Uterus (tissue), 2 donors: ENCODE data around the gene KRT38.

Source experiments
- POLR2A ChIP-seq, 2 donors: fragments of 450-650 bp; IDR thresholded peaks; one replicate each; pipeline ENCODE4 v1.6.1; 2016; ENCODE audit warnings: antibody characterized with exemption in 2 of 2, mild to moderate bottlenecking in 1 of 2, moderate library complexity in 1 of 2
- TF ChIP-seq, protein P1 (sequence below), 4 experiments: fragments of 200-600 bp in 2 of 4; fragments of 450-650 bp in 2 of 4; sonication (generic) in 2 of 4; IDR thresholded peaks; one replicate each; pipeline ENCODE4 v1.5.1; 2016 to 2019; ENCODE audit warnings: antibody characterized with exemption in 4 of 4, mild to moderate bottlenecking in 2 of 4, moderate library complexity in 1 of 4

DNA sequence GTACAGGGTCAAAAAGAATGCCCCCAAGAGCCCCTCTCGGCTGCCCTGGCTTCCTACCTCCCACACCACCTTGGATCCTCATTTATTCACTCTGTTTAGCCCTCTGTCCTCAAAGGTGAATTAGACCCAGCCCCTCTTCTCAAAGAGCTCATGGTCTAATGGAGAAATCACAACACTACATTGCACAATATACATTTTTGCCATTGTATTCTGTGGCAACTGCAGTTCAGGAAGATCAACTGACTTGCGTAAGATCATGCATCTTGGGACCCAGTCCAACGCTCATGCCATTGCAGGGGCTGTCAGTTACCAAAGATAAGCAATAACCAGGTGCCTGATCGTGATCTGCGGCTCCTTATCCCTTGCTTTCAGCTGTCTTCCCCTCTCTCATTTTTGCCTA is 1.4 kb downstream of the KRT38 start:
- TF ChIP-seq, protein P1, sequence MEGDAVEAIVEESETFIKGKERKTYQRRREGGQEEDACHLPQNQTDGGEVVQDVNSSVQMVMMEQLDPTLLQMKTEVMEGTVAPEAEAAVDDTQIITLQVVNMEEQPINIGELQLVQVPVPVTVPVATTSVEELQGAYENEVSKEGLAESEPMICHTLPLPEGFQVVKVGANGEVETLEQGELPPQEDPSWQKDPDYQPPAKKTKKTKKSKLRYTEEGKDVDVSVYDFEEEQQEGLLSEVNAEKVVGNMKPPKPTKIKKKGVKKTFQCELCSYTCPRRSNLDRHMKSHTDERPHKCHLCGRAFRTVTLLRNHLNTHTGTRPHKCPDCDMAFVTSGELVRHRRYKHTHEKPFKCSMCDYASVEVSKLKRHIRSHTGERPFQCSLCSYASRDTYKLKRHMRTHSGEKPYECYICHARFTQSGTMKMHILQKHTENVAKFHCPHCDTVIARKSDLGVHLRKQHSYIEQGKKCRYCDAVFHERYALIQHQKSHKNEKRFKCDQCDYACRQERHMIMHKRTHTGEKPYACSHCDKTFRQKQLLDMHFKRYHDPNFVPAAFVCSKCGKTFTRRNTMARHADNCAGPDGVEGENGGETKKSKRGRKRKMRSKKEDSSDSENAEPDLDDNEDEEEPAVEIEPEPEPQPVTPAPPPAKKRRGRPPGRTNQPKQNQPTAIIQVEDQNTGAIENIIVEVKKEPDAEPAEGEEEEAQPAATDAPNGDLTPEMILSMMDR (IDR thresholded peaks at IDR 0.05) = no peak
- no peak for TF ChIP-seq POLR2A (IDR thresholded peaks at IDR 0.05)
